Left ventricle myocardium superior (tissue), 1 donor: ENCODE data around the gene TNS1. TPM values are rescaled to one million over a fixed set of nuclear protein-coding genes. Genes with fewer than 3 reads are reported as not detected.
"Not testable (repeated sequence)": the region's sequence is repeated elsewhere in the genome, so short reads cannot be mapped to it uniquely, and the experiment has no call there.

Experiments
- ATAC-seq: fragments of 200-7000 bp; cut with Tn5 transposase; one replicate; pipeline ENCODE4 v1.9.1; 2020; ENCODE audit warnings: mild to moderate bottlenecking, moderate library complexity
- DNase-seq: peaks from one replicate; pipeline ENCODE4 v3.0.0-alpha.2; 2020
- intact Hi-C: fragments of 100-400 bp; cut with micrococcal nuclease; formaldehyde crosslinking; loops from one replicate; pipeline ENCODE4 v1.11.0; 2022
- long read RNA-seq: library from polyadenylated mRNA; unstranded; transcript quantifications from one replicate; pipeline ENCODE4 v2.0.0, GENCODE V29; 2021
- total RNA-seq: library from RNA; stranded (reverse); fragmentation: NEBNext Ultra II Directional; extraction: Animal tissue kit (Norgen Biotek cat#: 25700); gene quantifications from one replicate; pipeline ENCODE4 v1.2.1, GENCODE V29; 2021
- donor health status: DM: no; HTN: yes; CAD: no; lungs with severe emphysema.

TNS1 gene
- total RNA-seq: 783 TPM
- long read RNA-seq, transcript TNS1-217 (8 exons, 1,652 nt): major isoform, 12 of 864 reads
- long read RNA-seq, partial matches to known transcripts: 381 of 864 reads
- long read RNA-seq, other reads (novel, unspliced or antisense): 471 of 864 reads

DNA sequence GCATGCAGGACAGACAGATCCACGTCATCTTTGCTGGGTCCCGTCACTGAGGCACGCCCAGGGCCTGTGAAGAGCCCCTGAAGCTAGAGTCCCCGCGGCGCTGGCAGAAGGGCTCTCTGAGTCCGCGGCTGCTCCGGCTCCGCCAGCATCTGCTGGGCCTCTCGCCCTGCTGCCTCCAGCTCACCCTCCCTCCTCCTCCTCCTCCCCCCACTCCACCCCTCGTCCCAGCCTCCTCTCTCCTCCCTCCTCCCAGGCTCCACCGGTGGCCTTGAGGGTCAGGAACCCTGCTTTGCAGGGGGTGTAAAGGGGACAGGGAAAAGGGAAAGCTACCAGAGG, at the start of gene TNS1:
Gene TNS1, minus strand, starts transcription at position 151 of the 336 bp plus-strand sequence. Its CDS starts 123 bp downstream, at position 28.
- peak; percentile 68 for ATAC-seq

DNA sequence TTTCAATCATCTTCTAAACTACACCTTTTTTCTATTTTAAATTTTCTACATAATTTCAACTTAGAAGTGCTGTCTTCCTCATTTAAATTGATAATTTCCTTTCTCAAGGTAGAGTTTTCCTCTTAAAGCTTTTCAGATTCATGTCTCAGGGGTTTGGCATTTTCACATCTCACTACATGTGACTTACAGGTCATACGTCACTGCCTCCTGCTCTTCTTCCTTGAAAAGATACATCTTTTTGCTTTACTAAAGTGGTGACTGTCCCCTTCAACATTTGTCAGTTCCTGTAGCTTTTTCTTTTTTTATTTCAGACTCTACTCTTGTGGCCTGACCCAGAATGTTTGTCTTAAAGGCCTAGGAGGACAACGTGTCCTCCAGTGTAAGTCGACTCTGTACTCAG, 49.1 kb upstream of the TNS1 start:
- ATAC-seq (no peak), DNase-seq (no peak)
- intact Hi-C loops: no loop called here

More for the DNA sequence above, at the start of gene TNS1:
- intact Hi-C loops: no loop called here
- DNase-seq: peak; percentile 79

DNA sequence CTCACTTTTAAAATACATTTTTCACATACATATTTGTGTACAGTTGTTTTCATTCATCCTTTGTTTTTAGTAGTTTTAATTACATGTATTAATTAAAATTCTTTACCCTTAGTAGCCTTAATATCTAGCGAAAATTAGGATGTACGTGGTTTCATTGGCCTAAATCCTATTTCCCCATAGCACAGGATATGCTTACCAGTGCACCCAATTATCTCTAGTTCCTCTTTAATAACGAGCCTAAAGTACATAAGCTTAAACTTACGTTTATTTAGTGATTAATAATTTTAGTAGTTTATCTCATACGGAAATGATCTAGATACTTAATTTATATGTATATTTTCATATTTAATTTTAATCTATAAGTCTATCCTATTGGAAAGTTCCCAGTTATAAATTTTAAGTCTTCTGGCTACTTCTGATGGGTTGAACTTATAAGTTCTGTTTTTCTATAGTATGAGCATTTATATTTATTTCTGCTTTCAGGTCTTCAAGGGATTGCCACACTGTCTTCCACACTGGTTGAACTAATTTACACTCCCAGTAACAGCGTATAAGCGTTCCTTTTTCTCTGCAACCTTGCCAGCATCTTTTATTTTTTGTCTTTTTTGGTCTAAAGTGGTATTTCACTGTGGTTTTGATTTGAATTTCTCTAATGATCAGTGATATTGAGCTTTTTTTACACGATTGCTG, 44.9 kb upstream of the TNS1 start:
- DNase-seq: no peak
- peak; percentile 39 for ATAC-seq
- intact Hi-C loops: no loop called here

DNA sequence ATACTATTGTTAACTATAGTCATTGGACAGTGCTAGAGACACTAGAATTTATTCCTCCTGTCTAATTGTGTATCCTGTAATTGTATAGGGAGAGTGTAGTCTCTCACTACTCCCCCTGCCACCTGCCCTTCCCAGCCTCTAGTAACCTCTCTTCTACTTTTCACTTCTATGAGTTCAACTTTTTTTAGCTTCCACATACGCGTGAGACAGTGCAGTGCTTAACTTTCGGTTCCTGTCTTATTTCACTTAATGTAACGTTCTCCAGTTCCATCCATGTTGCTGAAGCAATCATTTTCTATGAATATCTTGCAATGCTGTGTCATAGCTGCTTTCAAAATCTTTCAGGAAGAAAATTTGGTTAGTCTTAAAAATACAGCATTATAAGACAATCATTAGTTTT, 43.4 kb upstream of the TNS1 start:
- DNase-seq (no peak), ATAC-seq (peak; percentile 53)
- intact Hi-C loops: no loop called here

DNA sequence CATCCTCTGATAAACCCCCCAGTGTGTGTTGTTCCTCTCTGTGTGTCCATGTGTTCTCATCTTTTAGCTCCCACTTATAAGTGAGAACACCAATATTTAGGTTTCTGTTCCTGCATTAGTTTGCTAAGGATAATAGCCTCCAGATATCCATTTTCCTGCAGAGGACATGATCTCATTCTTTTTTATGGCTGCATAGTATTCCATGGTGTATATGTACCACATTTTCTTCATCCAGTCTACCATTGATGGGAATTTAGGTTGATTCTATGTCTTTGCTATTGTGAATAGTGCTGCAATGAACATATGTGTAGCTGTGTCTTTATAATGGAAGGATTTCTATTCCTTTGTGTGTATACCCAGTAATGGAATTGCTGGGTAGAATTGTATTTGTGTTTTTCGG, 41.8 kb upstream of the TNS1 start:
- intact Hi-C loops, ATAC-seq: not testable (repeated sequence)

DNA sequence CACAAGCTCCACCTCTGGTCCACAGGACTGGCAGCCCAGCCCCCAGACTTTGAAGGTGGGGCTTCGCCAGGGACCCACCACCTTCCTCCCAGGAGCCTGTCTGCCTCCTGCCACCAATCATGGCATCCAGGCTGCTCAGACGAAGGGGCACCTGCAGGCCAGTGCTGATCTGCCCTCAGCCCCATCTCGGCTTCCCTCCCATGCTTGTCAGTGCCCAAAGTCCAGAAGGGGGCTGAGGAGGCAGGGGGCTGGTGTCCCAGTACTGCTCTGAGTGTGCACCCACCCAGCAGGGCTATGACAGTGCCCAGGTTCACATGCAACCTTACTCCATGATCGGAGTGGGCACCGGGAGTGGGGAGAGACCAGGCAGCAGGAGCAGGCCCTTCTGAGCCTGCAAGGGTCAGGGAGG, 40.9 kb upstream of the TNS1 start:
- no peak for DNase-seq
- intact Hi-C loops: no loop called here
- ATAC-seq: no peak

More for the DNA sequence above, 41.8 kb upstream of the TNS1 start:
- DNase-seq: not testable (repeated sequence)

DNA sequence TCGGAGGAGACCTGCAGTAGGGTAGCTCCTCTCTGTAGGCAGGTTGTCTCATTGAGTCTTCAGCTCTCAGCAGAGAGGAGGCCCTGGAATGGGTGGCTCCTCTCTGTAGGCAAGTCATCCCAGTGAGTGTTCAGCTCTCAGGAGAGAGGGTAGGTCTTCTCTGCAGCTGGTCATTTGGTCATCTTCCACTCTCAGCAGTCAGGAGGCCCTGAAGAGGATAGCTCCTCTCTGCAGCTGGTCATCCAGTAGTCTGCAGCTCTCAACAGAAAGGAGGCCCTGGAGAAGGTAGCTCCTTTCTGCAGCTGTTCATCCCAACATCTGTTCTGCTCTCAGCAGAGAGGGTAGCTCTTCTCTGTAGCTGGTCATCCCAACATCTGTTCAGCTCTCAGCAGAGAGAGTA, 40.3 kb upstream of the TNS1 start:
- DNase-seq (no peak), ATAC-seq (no peak)
- intact Hi-C loops: no loop called here

DNA sequence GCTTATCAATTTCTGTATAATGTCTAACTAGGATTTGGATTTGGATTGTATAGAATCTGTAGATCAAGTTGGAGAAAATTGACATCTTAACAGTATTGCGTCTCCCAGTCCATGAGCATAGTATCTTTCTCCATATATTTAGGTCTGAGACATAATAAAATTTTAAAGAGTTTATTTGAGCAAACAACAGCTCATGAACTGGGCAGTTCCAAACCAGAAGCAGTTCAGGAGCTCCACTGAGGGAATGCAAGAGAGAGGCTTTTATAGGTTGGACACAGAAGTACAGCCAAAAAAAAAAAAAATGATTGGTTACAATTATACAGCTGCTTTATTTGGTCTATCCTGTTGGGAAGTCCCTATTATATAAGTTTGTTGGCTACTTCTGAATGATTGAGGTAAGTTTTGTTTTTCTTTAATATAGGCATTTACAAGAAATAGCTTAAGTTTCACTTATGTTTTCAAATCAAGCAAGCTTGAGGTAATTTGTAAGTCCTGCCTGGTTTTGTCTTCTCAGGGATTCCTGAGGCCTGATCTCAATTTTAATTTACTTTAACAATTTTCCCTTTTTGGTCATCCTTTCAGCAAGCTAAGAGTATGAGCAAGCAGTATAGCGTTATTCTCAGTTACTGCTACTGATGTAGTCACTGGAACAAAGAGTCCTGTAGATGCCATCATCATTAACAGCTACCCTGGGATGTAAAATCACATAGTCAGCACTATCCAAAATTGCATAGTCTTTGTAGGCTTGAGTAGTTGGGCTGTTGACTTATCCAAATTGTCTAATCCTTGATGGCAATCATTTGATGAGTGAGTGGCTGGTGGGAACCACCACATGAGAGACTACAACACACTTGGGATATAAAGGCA, 38.7 kb upstream of the TNS1 start:
- ATAC-seq (no peak), DNase-seq (no peak)
- intact Hi-C loops: no loop called here

DNA sequence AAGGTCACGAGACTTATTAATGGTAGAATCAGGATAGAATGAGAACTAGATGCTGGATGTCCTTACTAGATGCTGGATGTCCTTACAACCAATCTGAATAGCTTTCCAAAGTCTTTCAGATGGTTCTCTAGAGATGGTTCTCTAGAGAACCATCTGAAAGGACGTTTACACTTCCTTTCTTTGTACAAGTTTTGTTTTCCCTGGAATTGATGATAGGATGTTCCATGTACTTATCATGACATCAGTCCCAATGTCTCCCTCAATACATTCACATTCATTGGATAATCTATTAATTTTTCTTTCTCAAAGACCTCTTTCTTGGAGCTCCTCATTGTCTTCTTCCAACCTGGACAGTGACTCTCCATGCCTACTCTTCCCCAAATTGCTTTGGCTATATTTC, 38.1 kb upstream of the TNS1 start:
- no peak for DNase-seq
- intact Hi-C loops: no loop called here

DNA sequence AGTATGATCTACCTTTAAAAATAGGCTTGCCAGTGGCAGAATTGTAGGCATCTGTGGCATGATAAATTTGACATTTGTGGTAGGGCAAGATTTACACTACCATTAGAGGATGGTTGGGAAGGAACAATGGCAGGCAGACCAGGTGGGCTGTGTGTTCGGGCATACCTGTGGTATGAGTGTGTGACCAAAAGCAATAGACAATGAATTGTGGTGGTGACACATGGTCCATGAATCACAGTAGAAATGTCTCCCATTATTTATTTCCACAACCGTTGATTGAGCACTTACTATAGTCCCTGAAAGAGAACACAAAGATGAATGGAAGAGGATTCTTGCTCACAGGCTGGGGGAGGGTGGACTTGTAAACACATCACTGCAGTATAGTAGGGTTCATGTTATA, 36.4 kb upstream of the TNS1 start:
- DNase-seq: no peak
- no peak for ATAC-seq
- intact Hi-C loops: loop anchor here (10.0 kb wide), 1 partner anchor 254 kb away; no protein-coding TSS in a partner anchor

More for the DNA sequence above, 38.1 kb upstream of the TNS1 start:
- no peak for ATAC-seq

DNA sequence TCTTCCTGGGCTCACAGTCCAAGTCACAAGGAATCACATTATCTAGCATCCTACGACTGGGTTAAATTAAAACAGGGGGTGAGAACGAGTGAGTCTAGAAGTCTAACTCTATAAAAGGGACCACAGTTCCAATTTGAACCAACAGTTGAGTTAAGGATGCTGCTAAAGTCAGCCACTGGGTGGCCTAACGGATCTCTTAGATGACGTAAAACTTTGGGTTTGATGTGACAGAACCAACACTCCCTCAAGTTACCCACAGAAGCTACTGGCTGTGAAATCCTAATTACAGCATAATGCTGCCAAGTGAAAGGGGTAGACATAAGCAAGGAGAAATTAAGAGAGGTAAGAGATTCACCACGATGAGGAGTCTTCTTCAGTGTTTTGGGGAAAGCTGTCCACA, 33.6 kb upstream of the TNS1 start:
- DNase-seq: no peak
- intact Hi-C loops: loop anchor here (10.0 kb wide), 1 partner anchor 252 kb away; no protein-coding TSS in a partner anchor
- no peak for ATAC-seq

DNA sequence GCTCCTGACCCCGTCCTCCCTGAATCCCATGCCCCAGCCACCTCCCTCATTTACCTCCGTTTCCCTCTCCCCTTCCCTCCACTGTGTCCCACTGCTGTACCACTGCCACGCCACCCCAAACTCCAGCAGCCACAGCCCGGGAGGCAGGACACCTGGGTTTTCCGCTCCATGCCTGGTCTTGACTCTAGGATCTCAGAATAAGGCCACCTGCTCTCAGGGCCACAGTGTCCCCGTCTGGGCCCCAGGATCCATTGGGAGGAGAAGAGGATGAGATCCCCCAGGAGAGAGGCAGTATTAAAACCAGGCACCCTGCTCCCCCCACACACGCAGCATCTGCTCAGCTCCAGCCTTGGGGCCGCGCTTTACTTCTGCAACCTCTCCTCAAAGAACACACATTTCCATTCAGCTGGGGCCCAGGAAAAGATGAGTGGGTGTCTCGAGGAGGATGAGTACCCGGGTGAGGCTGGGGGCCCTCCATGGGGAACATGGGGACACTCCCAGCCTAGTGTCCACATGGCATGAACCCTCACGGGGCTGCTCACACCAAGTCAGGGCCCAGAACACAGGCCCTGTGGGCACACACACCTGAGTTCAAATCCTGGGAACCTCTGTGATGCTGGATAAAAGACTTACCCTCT, 32.8 kb upstream of the TNS1 start:
- ATAC-seq: no peak
- intact Hi-C loops: loop anchor here (10.0 kb wide), 1 partner anchor 251 kb away; no protein-coding TSS in a partner anchor
- no peak for DNase-seq

DNA sequence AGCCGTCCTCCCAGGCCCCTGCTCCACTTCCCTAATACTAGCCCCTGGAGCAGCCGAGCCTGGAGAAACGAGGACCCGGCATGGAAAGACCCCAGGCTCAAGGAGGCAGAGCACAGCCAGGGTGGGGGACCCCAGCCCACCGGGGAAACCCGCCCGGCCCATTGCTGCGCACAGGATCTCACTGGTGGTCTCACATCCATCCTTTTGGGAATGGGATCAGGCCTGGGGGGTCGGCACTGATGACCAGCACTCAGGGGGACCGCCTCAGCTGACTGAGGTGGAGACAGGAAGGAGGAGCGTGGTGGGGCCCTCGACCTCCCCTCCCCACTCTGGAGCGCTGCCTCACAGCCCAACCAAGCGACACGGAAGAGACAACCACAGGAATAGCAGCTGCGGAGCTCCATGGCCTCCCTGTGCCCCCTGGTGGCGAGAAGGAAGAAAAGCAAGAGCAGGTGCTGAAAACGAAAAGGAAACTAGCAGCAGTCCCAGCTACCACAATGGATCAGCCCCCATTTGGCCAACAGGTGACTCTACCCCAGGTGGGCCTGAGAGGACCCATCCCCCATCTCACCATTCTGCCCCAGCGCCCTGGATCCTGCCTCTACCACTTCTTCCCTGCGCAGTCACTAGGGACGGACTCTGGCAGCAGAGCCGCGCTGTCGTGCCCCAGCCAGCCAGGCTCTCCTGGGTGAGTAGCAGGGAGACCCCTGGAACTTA, 31.9 kb upstream of the TNS1 start:
- ATAC-seq: peak; percentile 82
- DNase-seq: peak; percentile 74
- intact Hi-C loops: loop anchor here (10.0 kb wide), 1 partner anchor 250 kb away; no protein-coding TSS in a partner anchor

DNA sequence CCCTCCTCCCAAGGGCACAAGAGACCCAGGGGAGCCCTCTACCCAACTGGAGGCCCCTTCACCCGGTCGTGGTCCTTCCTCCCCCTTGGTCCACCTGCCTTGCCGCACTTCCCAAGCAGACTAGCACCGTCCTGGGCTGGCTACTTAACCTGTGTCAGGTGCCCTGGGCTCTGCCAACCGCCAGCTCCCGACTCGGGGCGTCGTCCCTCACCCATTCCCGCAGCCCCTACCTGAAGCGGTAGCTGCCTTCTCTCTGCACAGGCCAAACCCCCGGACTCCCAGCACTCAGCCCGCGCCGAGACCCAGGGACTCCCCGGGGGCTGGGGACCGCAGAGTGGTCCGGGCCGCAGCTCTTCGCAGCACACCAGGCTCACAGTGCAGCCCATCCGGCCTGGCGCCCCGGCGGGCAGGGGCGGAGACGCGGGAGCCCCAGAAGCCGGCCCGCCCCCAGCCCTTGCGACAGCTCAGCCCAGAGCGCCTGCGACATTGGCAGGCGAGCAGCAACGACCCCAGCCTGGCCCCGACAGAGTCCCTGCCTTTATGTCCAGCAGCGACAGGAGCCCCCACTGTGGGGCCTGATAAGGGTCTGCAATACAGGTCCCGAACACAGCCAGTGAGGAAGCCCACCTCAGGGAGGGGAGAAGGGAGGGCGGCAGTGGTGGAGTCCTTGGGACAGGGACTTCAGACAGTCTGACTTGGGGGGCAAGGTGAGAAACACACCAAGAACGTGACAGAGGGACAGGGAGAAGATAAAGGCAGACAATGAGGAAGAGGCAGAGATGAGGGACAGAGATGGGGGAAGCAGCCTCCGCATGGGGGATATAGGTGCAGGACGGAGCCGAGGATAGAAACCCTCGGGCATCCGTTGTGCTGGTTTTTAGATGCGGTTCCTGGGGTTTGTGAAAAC, 31.0 kb upstream of the TNS1 start:
- intact Hi-C loops: loop anchor here (10.0 kb wide), 1 partner anchor 249 kb away; no protein-coding TSS in a partner anchor
- no peak for DNase-seq
- peak; percentile 4 for ATAC-seq

DNA sequence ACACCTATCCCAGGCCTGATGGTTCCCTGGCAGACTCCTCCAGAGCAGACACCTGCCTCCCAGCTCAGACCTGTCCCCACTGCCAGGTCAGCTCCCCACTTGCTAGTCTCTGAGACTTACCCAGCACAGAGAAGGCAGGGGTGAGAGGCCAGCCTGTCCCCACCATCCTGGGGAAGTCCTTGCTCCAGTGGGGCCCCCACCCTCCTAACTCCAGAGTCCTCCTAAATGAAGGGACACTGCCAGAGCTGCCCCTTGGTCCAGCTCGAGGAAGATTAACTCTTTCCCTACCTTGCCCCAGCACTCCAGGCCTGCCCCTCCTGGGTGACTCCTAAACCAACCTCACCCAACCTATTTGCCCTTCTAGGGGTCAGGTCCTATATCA, 30.4 kb upstream of the TNS1 start:
- no peak for ATAC-seq
- no peak for DNase-seq
- intact Hi-C loops: loop anchor here (10.0 kb wide), 1 partner anchor 248 kb away; no protein-coding TSS in a partner anchor

DNA sequence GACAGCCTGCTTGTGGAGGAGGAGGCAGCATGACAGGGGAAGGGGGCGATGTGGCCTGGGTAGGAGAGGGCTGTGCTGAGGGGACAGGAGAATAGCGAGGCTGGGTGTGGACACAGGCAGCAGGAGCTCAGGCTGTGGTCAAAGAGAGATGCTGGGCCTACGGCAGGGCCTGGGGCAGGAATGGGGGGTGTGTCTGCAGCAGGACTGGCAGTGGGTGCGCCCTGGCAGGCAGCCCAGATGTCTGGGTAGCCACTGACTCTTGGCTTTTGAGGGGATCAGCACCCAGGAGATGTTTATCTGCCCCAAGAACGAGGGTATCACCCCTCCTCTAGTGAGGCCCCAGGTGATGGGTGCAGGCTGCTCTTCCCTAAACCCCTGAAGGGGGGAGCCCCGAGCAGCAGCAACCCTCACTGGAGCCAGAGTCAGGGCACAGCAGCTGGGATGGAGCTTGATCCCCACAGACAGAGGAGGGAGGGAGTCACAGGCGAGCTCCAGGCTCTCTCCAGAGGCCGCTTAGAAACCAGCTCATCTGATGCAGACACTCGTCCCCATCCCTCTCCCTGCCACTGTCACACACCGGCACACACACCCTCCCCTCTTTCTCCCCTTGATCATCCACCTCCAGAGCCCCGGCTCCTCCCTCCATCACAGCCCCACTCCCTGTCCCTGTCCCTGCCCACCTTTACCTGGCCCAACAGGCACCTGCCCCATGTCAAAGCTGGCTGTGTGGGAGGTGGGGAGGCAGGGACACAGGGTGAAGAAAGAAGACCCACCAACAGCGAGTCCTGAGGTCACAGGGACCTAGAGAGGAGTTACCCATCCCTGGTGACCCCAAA, 29.8 kb upstream of the TNS1 start:
- intact Hi-C loops: loop anchor here (10.0 kb wide), 1 partner anchor 248 kb away; no protein-coding TSS in a partner anchor
- DNase-seq (no peak), ATAC-seq (no peak)

DNA sequence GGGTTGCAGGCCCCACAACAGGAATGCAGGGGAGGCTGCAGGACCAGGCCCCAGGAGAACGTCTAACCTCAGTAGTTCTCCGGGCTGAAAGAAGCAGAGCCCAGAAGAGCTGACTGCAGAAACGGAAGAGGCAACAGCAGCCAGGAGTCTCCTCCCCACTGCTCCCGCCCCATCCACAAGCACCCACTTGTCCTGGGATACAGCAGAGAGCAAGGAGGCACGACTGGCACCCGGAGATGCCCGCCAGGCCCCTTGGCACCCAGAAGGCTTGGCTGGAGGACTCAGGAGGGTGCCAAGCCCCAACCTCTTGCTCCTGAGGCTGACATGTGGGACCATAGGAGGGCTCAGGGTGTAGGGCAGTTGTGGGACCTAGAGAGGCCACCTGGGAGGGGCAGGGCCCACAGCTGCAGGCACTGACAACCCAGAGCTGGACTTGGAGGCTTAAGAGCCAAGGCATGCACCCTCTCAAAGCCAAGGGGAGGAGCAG, 29.0 kb upstream of the TNS1 start:
- intact Hi-C loops: loop anchor here (10.0 kb wide), 1 partner anchor 247 kb away; no protein-coding TSS in a partner anchor
- DNase-seq: no peak
- ATAC-seq: no peak
